Measurements from ENCODE around the gene RFX3.

Gene RFX3

GRCh38 chr9:3528451-3528850, 2.6 kb upstream of the RFX3 start:
- Histone ChIP-seq H3K4me3 (ENCODE audit: insufficient read depth, low read depth, low read length) (no peak overlapping the region), H3K27ac (ENCODE audit: insufficient read depth, low read depth, low read length, poor library complexity, severe bottlenecking) (peak overlapping the region; percentile 1), H3K4me1 (ENCODE audit: control insufficient read depth, insufficient read depth, low read length) (no peaks in the 10 kb centered on the region), H3K27me3 (ENCODE audit: control insufficient read depth, insufficient read depth, low read length, poor library complexity, severe bottlenecking) (no peaks in the 10 kb centered on the region), H3K36me3 (ENCODE audit: control insufficient read depth, insufficient read depth, low read length) (no peaks in the 10 kb centered on the region), H3K9me3 (ENCODE audit: control insufficient read depth, low read length) (no peaks in the 10 kb centered on the region)
- WGBS, 2 experiments = 89% methylated on average over 7 of the region's 7 CpGs

- WGBS, 2 experiments = 17 to 18% methylated on average over 17 to 18 of the region's 19 CpGs
- peaks cover 2% of the 10 kb centered on the region for H3K4me1 ChIP-seq (ENCODE audit: control insufficient read depth, insufficient read depth, low read length)
- H3K27ac ChIP-seq (ENCODE audit: insufficient read depth, low read depth, low read length, poor library complexity, severe bottlenecking) = peak overlapping the region; percentile 97
- peak overlapping the region; percentile 87 for H3K4me3 ChIP-seq (ENCODE audit: insufficient read depth, low read depth, low read length)
- H3K9me3 ChIP-seq (ENCODE audit: control insufficient read depth, low read length) = no peaks in the 10 kb centered on the region
- H3K36me3 ChIP-seq (ENCODE audit: control insufficient read depth, insufficient read depth, low read length) = no peaks in the 10 kb centered on the region
- no peaks in the 10 kb centered on the region for H3K27me3 ChIP-seq (ENCODE audit: control insufficient read depth, insufficient read depth, low read length, poor library complexity, severe bottlenecking)
Measured at GRCh38 chr9:3526997-3527940, 1.5 kb upstream of the RFX3 start.

- H3K36me3 ChIP-seq (ENCODE audit: control insufficient read depth, insufficient read depth, low read length) = no peaks in the 10 kb centered on the region
- H3K27me3 ChIP-seq (ENCODE audit: control insufficient read depth, insufficient read depth, low read length, poor library complexity, severe bottlenecking) = no peaks in the 10 kb centered on the region
- peaks cover 2% of the 10 kb centered on the region for H3K4me1 ChIP-seq (ENCODE audit: control insufficient read depth, insufficient read depth, low read length)
- no peaks in the 10 kb centered on the region for H3K9me3 ChIP-seq (ENCODE audit: control insufficient read depth, low read length)
- WGBS, 2 experiments = 0% methylated on average over 74 of the region's 74 CpGs
- peak overlapping the region; percentile 87 for H3K4me3 ChIP-seq (ENCODE audit: insufficient read depth, low read depth, low read length)
- H3K27ac ChIP-seq (ENCODE audit: insufficient read depth, low read depth, low read length, poor library complexity, severe bottlenecking) = peak overlapping the region; percentile 97
Measured at GRCh38 chr9:3526165-3526996, 580 bp upstream of the RFX3 start.

DNA sequence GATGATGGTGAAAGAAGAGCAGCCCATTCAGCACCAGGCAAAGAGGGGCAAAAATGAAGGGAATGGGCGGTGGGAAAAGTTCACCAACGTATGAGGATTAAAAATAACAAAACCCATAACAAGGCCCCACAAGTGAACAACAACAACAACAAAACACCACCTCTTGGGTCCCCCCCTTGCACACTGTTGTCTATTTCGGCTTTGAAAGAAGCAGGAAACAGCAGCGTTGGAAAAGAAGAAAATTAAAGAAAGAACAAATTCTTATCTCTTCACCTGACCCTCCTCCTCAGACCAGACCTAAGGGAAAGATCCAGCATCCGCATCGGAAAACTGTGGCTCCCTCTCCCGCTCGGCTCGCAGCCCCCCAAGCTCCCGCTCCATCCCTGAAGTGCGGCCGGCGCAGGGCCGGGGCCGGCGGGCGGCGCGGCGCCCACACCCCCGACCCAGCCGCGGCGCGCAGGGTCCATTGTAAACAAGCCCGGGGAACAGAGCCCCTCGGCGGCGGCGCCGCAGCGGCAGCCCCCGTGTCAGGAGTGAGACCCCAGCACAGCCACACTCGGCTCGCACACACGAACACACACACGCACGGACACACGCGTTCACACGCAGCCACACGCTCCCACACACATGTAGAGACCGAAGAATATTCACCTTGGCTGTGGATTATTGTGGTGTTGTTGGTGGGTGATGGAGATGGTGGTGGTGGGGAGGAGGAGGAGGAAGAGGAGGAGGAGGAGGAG, 535 bp downstream of the RFX3 start:
- Histone ChIP-seq H3K4me1 (ENCODE audit: control insufficient read depth, insufficient read depth, low read length) (peaks cover 2% of the 10 kb centered on the region), H3K4me3 (ENCODE audit: insufficient read depth, low read depth, low read length) (peak overlapping the region; percentile 87), H3K9me3 (ENCODE audit: control insufficient read depth, low read length) (no peaks in the 10 kb centered on the region), H3K27me3 (ENCODE audit: control insufficient read depth, insufficient read depth, low read length, poor library complexity, severe bottlenecking) (no peaks in the 10 kb centered on the region), H3K36me3 (ENCODE audit: control insufficient read depth, insufficient read depth, low read length) (no peaks in the 10 kb centered on the region), H3K27ac (ENCODE audit: insufficient read depth, low read depth, low read length, poor library complexity, severe bottlenecking) (peak overlapping the region; percentile 97)
- WGBS, 2 experiments = 0% methylated on average over 36 to 43 of the region's 43 CpGs

DNA sequence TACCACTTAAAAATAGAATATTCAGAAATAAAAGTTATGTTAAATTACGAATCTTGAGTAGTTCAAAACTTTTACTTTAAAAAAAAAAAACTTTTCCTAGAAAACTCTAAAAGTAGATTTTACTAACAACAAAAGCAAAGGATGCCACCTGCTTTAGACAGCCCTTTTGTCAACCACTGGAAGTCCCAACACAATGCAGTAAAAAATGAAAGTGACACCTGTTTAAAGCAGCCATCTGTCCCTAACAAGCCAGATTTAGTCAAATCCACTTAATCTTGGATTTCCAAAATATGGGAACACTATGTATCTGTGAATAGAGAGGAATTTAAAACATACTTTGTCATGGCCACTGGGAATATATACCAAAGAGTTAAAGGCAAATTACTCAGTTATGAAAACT, 3.8 kb downstream of the RFX3 start:
- Histone ChIP-seq H3K9me3 (ENCODE audit: control insufficient read depth, low read length) (no peaks in the 10 kb centered on the region), H3K36me3 (ENCODE audit: control insufficient read depth, insufficient read depth, low read length) (no peaks in the 10 kb centered on the region), H3K4me1 (ENCODE audit: control insufficient read depth, insufficient read depth, low read length) (peaks cover 2% of the 10 kb centered on the region), H3K27me3 (ENCODE audit: control insufficient read depth, insufficient read depth, low read length, poor library complexity, severe bottlenecking) (no peaks in the 10 kb centered on the region), H3K27ac (ENCODE audit: insufficient read depth, low read depth, low read length, poor library complexity, severe bottlenecking) (no peak overlapping the region), H3K4me3 (ENCODE audit: insufficient read depth, low read depth, low read length) (no peak overlapping the region)
- WGBS, 2 experiments = 100% methylated on average over 1 of the region's 1 CpG; no CpG with 5 or more reads in 1 of the 2 experiments

DNA sequence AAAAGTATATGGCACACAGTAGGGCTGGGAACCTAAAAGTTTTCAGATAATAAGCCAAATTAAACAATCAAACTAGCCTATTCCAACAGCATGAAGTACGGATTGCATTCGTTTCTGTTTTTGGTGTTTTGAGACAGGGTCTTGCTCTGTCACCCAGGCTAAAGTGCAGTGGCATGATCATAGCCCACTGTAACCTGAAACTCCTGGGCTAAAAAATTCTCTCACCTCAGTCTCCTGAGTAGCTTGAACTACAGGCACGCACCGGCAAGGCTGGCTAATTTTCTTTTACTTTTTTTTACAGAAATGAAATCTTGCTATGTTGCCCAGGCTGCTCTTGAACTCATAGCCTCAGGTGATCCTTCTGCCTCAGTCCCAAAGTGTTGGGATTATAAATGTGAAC, 5.2 kb downstream of the RFX3 start:
- H3K4me1 ChIP-seq (ENCODE audit: control insufficient read depth, insufficient read depth, low read length) = peaks cover 2% of the 10 kb centered on the region
- H3K9me3 ChIP-seq (ENCODE audit: control insufficient read depth, low read length) = no peaks in the 10 kb centered on the region
- no peaks in the 10 kb centered on the region for H3K36me3 ChIP-seq (ENCODE audit: control insufficient read depth, insufficient read depth, low read length)
- H3K27ac ChIP-seq (ENCODE audit: insufficient read depth, low read depth, low read length, poor library complexity, severe bottlenecking) = no peak overlapping the region
- H3K27me3 ChIP-seq (ENCODE audit: control insufficient read depth, insufficient read depth, low read length, poor library complexity, severe bottlenecking) = no peaks in the 10 kb centered on the region
- no peak overlapping the region for H3K4me3 ChIP-seq (ENCODE audit: insufficient read depth, low read depth, low read length)
- WGBS, 2 experiments = 83 to 85% methylated on average over 4 of the region's 4 CpGs

DNA sequence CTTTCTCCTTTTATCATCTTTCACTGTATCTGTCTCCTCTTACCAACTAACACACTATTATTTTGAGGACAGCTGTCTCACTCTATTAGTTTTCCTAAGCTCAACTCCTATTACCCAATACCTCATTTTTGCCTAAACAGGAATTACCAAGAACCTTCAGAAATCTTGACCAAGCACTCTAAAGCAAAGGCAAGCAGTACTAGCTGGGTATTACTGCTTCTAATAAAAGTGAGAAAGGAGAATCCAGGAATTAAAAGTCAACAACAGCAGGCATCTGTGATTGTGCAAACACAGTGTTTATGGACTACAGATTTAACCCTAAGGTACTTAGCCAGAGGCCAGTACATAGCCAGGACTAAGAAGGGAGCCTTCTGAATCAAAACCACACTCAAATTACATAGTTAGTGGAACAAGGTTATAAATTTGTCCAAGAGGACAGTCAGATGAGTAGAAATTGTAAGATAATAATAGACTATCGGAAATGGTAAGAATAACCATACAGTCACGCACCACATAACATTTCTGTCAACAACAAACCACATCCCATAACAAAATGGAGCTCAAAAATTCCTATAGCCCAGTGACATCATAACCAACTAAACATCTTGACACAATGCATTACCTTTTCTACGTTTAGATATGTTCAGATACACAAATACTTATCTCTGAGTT, 8.3 kb downstream of the RFX3 start:
- Histone ChIP-seq H3K36me3 (ENCODE audit: control insufficient read depth, insufficient read depth, low read length) (no peaks in the 10 kb centered on the region), H3K9me3 (ENCODE audit: control insufficient read depth, low read length) (no peaks in the 10 kb centered on the region), H3K27me3 (ENCODE audit: control insufficient read depth, insufficient read depth, low read length, poor library complexity, severe bottlenecking) (no peaks in the 10 kb centered on the region), H3K27ac (ENCODE audit: insufficient read depth, low read depth, low read length, poor library complexity, severe bottlenecking) (no peak overlapping the region), H3K4me3 (ENCODE audit: insufficient read depth, low read depth, low read length) (no peak overlapping the region), H3K4me1 (ENCODE audit: control insufficient read depth, insufficient read depth, low read length) (no peaks in the 10 kb centered on the region)
- 86 to 94% methylated on average over 3 of the region's 3 CpGs for WGBS, 2 experiments

GRCh38 chr9:3516667-3517330, 9.0 kb downstream of the RFX3 start:
- Histone ChIP-seq H3K36me3 (ENCODE audit: control insufficient read depth, insufficient read depth, low read length) (no peaks in the 10 kb centered on the region), H3K27me3 (ENCODE audit: control insufficient read depth, insufficient read depth, low read length, poor library complexity, severe bottlenecking) (no peaks in the 10 kb centered on the region), H3K9me3 (ENCODE audit: control insufficient read depth, low read length) (no peaks in the 10 kb centered on the region), H3K4me1 (ENCODE audit: control insufficient read depth, insufficient read depth, low read length) (no peaks in the 10 kb centered on the region), H3K27ac (ENCODE audit: insufficient read depth, low read depth, low read length, poor library complexity, severe bottlenecking) (no peak overlapping the region), H3K4me3 (ENCODE audit: insufficient read depth, low read depth, low read length) (no peak overlapping the region)
- WGBS, 2 experiments = 91 to 96% methylated on average over 4 of the region's 4 CpGs

DNA sequence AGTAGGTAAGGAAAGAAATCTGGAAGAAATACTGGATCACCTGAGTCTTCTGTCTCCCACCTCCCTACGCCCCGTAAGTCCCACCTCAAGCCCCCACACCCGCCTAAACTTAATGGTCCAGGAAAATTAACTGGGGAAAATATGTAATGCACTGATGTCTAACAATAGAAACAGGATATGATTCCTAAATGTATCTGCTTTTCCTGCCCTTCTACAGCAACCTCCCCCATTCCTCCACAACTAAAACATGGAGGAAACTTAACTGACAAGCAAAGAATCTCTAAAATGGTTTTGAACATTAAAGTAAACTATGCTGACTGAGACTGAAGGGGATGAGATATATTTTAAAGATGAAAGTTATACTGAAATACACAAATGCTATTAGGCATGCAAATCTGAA, 10.4 kb downstream of the RFX3 start:
- Histone ChIP-seq H3K4me3 (ENCODE audit: insufficient read depth, low read depth, low read length) (no peak overlapping the region), H3K27me3 (ENCODE audit: control insufficient read depth, insufficient read depth, low read length, poor library complexity, severe bottlenecking) (no peaks in the 10 kb centered on the region), H3K4me1 (ENCODE audit: control insufficient read depth, insufficient read depth, low read length) (no peaks in the 10 kb centered on the region), H3K9me3 (ENCODE audit: control insufficient read depth, low read length) (no peaks in the 10 kb centered on the region), H3K36me3 (ENCODE audit: control insufficient read depth, insufficient read depth, low read length) (no peaks in the 10 kb centered on the region), H3K27ac (ENCODE audit: insufficient read depth, low read depth, low read length, poor library complexity, severe bottlenecking) (no peak overlapping the region)
- 96 to 100% methylated on average over 2 to 3 of the region's 3 CpGs for WGBS, 2 experiments
